OCI-LY3 (cell line): ENCODE results near the gene MARK2.

Experiments used
- CTCF ChIP-seq: fragments of 200-600, 300-600 bp; sonication (generic); IDR thresholded peaks from 2 replicates; pipeline ENCODE4 v1.5.1; 2014; ENCODE audit warnings: antibody characterized with exemption, low read length, low read depth
- EZH2phosphoT487 ChIP-seq: fragments of 200-600 bp; shearing (Covaris generic); IDR thresholded peaks from 2 replicates; pipeline ENCODE4 v1.6.1; 2018; ENCODE audit warnings: antibody characterized with exemption, mixed run types, low read depth

DNA sequence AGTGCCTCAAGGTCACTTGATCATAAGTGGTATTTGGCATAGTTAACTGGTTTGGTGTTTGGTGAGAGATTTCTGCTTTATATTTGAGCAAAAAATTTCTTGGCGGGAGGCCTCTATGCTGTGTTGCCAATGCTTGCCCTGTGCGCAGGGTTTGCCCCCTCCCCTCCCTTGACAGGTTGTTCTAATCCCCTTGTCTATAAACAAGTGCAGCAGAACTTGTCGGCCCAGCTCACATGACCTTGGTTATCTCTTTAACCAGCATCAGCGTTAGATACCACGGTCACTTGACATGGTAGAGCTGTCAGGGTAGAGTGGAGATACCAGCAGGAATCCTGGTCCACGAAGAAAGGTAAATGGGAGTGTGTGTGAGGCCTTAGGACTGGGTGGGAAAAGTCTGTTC, 35.6 kb downstream of the MARK2 start:
- TF ChIP-seq CTCF (no peak), EZH2phosphoT487 (no peak)
